NCI-H128 (cell line): Measurements from ENCODE around the gene KCNMA1.

Experiments used
- DNase-seq: peaks from one replicate; lab custom pipeline; 2025; ENCODE audit not compliant: unreplicated experiment; lab: John Stamatoyannopoulos, UW

Gene KCNMA1

GRCh38 chr10:77077316-77077945, 560.2 kb downstream of the KCNMA1 start:
- no peak for DNase-seq

- no peak for DNase-seq
Measured at GRCh38 chr10:77075926-77076325, 561.7 kb downstream of the KCNMA1 start.

- no peak for DNase-seq
Measured at GRCh38 chr10:77074104-77074624, 563.4 kb downstream of the KCNMA1 start.

- DNase-seq, result no peak
Measured at GRCh38 chr10:77073663-77073960, 564.0 kb downstream of the KCNMA1 start.

- no peak for DNase-seq
Measured at GRCh38 chr10:77072836-77073662, 564.6 kb downstream of the KCNMA1 start.

- DNase-seq, result no peak
Measured at GRCh38 chr10:77072361-77072835, 565.2 kb downstream of the KCNMA1 start.

GRCh38 chr10:77071956-77072355, 565.7 kb downstream of the KCNMA1 start:
- DNase-seq, result no peak

GRCh38 chr10:77071001-77071511, 566.6 kb downstream of the KCNMA1 start:
- DNase-seq, result no peak

- DNase-seq, result no peak
Measured at GRCh38 chr10:77070346-77070745, 567.3 kb downstream of the KCNMA1 start.

GRCh38 chr10:77068969-77069368, 568.6 kb downstream of the KCNMA1 start:
- DNase-seq, result no peak

GRCh38 chr10:77068272-77068671, 569.3 kb downstream of the KCNMA1 start:
- DNase-seq, result no peak

GRCh38 chr10:77062381-77062780, 575.2 kb downstream of the KCNMA1 start:
- no peak for DNase-seq

GRCh38 chr10:77060913-77061312, 576.7 kb downstream of the KCNMA1 start:
- DNase-seq, result no peak

- DNase-seq, result no peak
Measured at GRCh38 chr10:77056650-77057049, 581.0 kb downstream of the KCNMA1 start.

GRCh38 chr10:77052593-77052992, 585.0 kb downstream of the KCNMA1 start:
- no peak for DNase-seq

GRCh38 chr10:77051837-77052236, 585.8 kb downstream of the KCNMA1 start:
- no peak for DNase-seq

GRCh38 chr10:77049896-77050295, 587.7 kb downstream of the KCNMA1 start:
- no peak for DNase-seq

GRCh38 chr10:77049146-77049545, 588.5 kb downstream of the KCNMA1 start:
- no peak for DNase-seq

GRCh38 chr10:77045085-77045484, 592.5 kb downstream of the KCNMA1 start:
- no peak for DNase-seq

GRCh38 chr10:77043420-77043763, 594.2 kb downstream of the KCNMA1 start:
- no peak for DNase-seq

- DNase-seq, result no peak
Measured at GRCh38 chr10:77042706-77043419, 594.7 kb downstream of the KCNMA1 start.
